LNCaP clone FGC (cell line): ENCODE results near the gene HHIPL1.
A peak's percentile ranks its signal among the peaks of the same experiment; 100 is the strongest.

ENCODE experiments used
- DNase-seq: peaks from one replicate; pipeline ENCODE4 v3.0.0-alpha.2; 2011; ENCODE audit warnings: low read depth
- H3K4me3 ChIP-seq: 2 replicates; pipeline ENCODE4 v1.5.1; 2011; ENCODE audit warnings: mild to moderate bottlenecking, low read depth, low read length, control low read depth
- CTCF ChIP-seq: IDR thresholded peaks from 2 replicates; pipeline ENCODE4 v1.5.1; 2012; ENCODE audit warnings: mild to moderate bottlenecking; ENCODE audit not compliant: control insufficient read depth, insufficient read depth; ENCODE audit errors: extremely low read depth

HHIPL1 gene

GRCh38 chr14:99599393-99599792 lies 45.5 kb upstream of the HHIPL1 start:
- H3K4me3 ChIP-seq, result no peak overlapping the region
- no peak for DNase-seq
- TF ChIP-seq CTCF, result no peak

GRCh38 chr14:99600232-99600888 lies 44.6 kb upstream of the HHIPL1 start:
- DNase-seq, result no peak
- no peak overlapping the region for H3K4me3 ChIP-seq
- no peak for TF ChIP-seq CTCF

- TF ChIP-seq CTCF, result no peak
- DNase-seq, result no peak
- peak overlapping the region; percentile 66 for H3K4me3 ChIP-seq
Measured at GRCh38 chr14:99601361-99601831, 43.5 kb upstream of the HHIPL1 start.

GRCh38 chr14:99602054-99602787 lies 42.7 kb upstream of the HHIPL1 start:
- peak overlapping the region; percentile 66 for H3K4me3 ChIP-seq

GRCh38 chr14:99602788-99603415 lies 42.0 kb upstream of the HHIPL1 start:
- TF ChIP-seq CTCF, result no peak
- H3K4me3 ChIP-seq, result peak overlapping the region; percentile 66
- DNase-seq, result no peak

More at GRCh38 chr14:99602054-99602787, 42.7 kb upstream of the HHIPL1 start:
- TF ChIP-seq CTCF, result peak; percentile 49
- DNase-seq, result no peak

GRCh38 chr14:99603471-99604277 lies 41.3 kb upstream of the HHIPL1 start, which contains the start of gene CCDC85C:
Gene CCDC85C (minus strand): TSS chr14:99604207. CDS start chr14:99603959, 248 bp downstream.
- DNase-seq, result no peak
- 0 out of 2 replicates have a peak, but pooled peaks have one; percentile 8 for TF ChIP-seq CTCF
- peak within 1 kb of the TSS; percentile 86 for H3K4me3 ChIP-seq
